Subcutaneous abdominal adipose tissue (tissue), 5 donors: Measurements from ENCODE around the gene SLC26A11.
"Not testable (repeated sequence)": the region's sequence is repeated elsewhere in the genome, so short reads cannot be mapped to it uniquely, and the experiment has no call there.

Source experiments
- H3K27ac ChIP-seq: one replicate; pipeline ENCODE4 v1.7.0; 2013; ENCODE audit warnings: low read depth, mild to moderate bottlenecking, inconsistent platforms, low read length, moderate library complexity
- H3K27me3 ChIP-seq, 5 donors: one replicate each; pipeline ENCODE4 v1.7.0; 2013; ENCODE audit warnings: low read length in 5 of 5, inconsistent platforms in 1 of 5; ENCODE audit not compliant: control insufficient read depth in 5 of 5, insufficient read depth in 4 of 5
- H3K36me3 ChIP-seq, 5 donors: one replicate each; pipeline ENCODE4 v1.7.0; 2013; ENCODE audit warnings: low read length in 5 of 5; ENCODE audit not compliant: control insufficient read depth in 5 of 5, insufficient read depth in 5 of 5
- H3K4me1 ChIP-seq, 5 donors: one replicate each; pipeline ENCODE4 v1.7.0; 2013; ENCODE audit warnings: low read length in 5 of 5, mild to moderate bottlenecking in 3 of 5, moderate library complexity in 1 of 5; ENCODE audit not compliant: control insufficient read depth in 5 of 5, insufficient read depth in 5 of 5
- H3K4me3 ChIP-seq, 5 donors: one replicate each; pipeline ENCODE4 v1.7.0; 2013; ENCODE audit warnings: low read length in 5 of 5, low read depth in 1 of 5
- H3K9ac ChIP-seq, 5 donors: one replicate each; pipeline ENCODE4 v1.7.0; 2013; ENCODE audit warnings: low read length in 5 of 5, mild to moderate bottlenecking in 4 of 5, moderate library complexity in 3 of 5
- H3K9me3 ChIP-seq, 5 donors: one replicate each; pipeline ENCODE4 v1.7.0; 2013; ENCODE audit warnings: low read length in 5 of 5; ENCODE audit not compliant: control insufficient read depth in 5 of 5
- donor health status: healthy.
- donor health status: healthy.
- donor health status: healthy.
- donor health status: healthy.
- donor health status: healthy.

SLC26A11 gene

DNA sequence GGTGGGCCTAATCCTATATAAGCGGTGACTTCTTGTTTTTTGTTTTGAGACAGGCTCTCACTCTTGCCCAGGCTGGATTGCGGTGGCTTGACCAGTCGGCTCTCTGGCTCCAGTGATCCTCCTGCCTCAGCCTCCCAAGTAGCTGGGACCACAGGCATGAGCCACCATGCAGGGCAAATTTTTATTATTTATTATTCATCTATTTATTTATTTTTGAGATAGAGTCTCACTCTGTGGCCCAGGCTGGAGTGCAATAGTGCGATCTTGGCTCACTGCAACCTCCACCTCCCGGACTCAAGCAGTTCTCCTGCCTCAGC, 35.8 kb downstream of the SLC26A11 start:
- peaks cover 0 to 18% (median 12%) of the 10 kb centered on the region in 5 donors for H3K36me3 ChIP-seq
- H3K4me3 ChIP-seq: no peak overlapping the region
- H3K27me3 ChIP-seq: no peaks in the 10 kb centered on the region
- peaks cover 2 to 25% (median 12%) of the 10 kb centered on the region in 5 donors for H3K4me1 ChIP-seq
- H3K9me3 ChIP-seq: no peaks in the 10 kb centered on the region
- H3K27ac ChIP-seq: no peak overlapping the region
- H3K9ac ChIP-seq: no peak overlapping the region

DNA sequence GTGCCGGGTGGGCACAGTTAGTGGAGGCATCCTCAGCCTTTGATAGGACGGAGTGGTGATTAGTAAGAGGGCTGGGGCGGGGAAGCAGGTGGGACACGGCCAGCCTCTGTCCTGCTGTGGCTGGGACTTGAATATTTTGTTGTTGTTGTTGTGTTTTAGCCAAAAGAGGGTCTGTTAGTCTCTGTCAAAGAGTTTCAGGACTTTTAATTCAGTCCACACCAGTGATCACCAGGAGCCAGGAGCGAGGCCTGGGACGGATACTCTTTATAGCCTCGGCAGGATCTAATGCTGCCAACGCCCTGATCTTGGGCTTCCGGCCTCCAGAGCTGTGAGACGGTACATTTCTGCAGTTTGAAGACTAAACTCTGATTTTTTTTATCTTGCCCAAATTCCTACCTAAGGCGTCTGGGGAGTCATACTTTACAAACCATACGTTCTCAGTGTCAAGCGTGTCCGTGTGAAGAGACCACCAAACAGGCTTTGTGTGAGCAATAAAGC, 37.5 kb downstream of the SLC26A11 start:
- H3K27ac ChIP-seq: no peak overlapping the region
- no peak overlapping the region for H3K9ac ChIP-seq
- H3K27me3 ChIP-seq: no peaks in the 10 kb centered on the region
- no peaks in the 10 kb centered on the region for H3K9me3 ChIP-seq
- H3K36me3 ChIP-seq: peaks cover 0 to 6% (median 2%) of the 10 kb centered on the region in 5 donors
- H3K4me1 ChIP-seq: peaks cover 2 to 42% (median 27%) of the 10 kb centered on the region in 5 donors
- no peak overlapping the region for H3K4me3 ChIP-seq

DNA sequence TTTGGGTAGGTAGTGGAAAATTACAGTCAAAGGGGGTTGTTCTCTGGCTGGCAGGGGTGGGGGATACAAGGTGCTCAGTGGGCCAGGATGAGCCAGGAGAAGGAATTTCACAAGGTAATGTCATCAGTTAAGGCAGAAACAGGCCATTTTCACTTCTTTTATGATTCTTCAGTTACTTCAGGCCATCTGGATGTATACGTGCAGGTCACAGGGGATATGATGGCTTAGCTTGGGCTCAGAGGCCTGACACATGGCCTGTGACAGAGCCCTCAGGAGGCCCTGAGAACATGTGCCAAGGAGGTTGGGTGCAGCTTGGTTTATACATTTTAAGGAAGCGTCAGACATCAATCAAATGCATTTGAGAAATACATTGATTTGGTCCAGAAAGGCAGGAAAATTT, 38.1 kb downstream of the SLC26A11 start:
- H3K27ac ChIP-seq, H3K9ac ChIP-seq, H3K4me3 ChIP-seq, H3K27me3 ChIP-seq, H3K9me3 ChIP-seq, H3K36me3 ChIP-seq: not testable (repeated sequence)
- H3K4me1 ChIP-seq: peaks cover 6 to 47% (median 32%) of the 10 kb centered on the region in 5 donors

DNA sequence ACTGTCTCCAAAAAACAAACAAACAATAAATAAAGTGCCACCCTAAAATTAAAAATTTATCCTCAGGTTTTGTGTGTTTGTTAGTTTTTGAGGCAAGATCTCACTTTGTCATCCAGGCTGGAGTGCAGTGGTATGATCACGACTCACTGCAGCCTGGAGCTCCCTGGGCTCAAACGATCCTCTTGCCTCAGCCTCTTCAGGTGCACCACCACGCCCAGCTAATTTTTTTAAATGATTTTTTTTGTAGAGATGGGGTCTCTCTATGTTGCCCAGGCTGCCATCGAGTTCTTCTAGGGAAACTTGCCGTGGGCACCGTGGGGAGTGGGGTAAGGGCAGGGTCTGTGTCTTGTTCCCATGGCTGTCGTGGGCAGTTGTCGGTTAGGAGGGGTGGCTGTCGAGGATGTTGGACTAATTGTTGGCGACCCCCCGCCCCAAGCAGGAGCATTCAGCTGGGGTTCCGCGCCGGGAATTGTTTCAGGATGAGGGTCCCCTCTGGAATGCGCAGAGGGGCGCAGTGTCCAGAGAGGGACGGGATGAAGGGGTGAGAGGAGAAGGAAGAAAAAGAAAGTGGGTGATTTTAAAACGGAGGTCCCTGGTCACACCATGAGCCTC, 39.3 kb downstream of the SLC26A11 start:
- Histone ChIP-seq H3K27me3 (no peaks in the 10 kb centered on the region), H3K27ac (peak overlapping the region; percentile 79), H3K4me3 (peak overlapping the region; percentile 55 to 74 (median 62)), H3K9me3 (no peaks in the 10 kb centered on the region), H3K4me1 (peaks cover 8 to 51% (median 42%) of the 10 kb centered on the region in 5 donors), H3K9ac (peak overlapping the region in 4 of 5 donors; percentile 64 to 74 (median 70)), H3K36me3 (peaks cover 0 to 2% (median 0%) of the 10 kb centered on the region in 5 donors)

DNA sequence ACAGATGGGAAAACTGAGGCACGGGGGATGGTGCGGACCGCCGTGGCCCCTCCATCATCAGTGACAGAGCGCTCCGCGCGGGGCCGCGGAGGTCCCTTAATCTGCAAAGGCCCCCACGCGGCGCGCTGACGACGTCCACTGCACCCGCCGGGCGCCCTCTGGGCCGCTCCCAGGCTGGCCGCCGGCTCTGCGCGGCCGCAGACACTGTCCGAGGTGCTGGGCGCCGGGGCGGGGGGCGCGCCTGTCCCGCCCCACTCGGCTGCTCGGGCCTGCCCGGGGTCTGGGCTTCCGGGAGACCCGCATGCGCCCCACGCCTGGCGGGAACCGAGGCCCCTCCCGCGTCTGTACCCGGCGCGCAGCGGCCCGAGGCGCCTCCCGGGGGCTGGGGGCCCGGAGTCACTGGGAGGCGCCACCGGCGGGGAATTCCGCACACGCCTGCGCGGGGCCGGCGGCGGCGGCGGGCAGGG, 39.9 kb downstream of the SLC26A11 start:
- Histone ChIP-seq H3K9me3 (no peaks in the 10 kb centered on the region), H3K27me3 (no peaks in the 10 kb centered on the region), H3K36me3 (peaks cover 0 to 4% (median 0%) of the 10 kb centered on the region in 5 donors), H3K4me3 (peak overlapping the region; percentile 55 to 74 (median 62)), H3K9ac (peak overlapping the region in 4 of 5 donors; percentile 64 to 74 (median 70)), H3K27ac (peak overlapping the region; percentile 79), H3K4me1 (peaks cover 6 to 50% (median 42%) of the 10 kb centered on the region in 5 donors)

DNA sequence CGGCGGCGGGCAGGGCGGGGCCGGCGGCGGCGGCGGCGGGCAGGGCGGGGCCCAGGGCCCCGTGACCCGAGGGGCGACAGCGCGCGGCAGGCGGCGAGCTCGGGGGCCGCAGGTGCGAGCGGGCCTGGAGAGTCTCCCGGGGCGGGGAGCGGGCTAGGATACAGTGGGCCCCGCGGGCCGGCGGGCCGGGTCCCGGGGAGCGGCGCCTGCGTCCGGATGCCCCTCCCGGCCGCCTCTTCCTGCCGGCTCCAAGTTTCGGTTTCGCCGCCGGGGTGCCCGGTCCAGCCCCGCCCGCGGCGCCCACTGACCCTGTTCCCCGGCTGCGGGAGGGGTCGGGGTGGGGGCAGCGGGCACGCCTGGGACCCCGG, 40.5 kb downstream of the SLC26A11 start, which contains the start of gene RNF213:
Gene RNF213, plus strand, starts transcription at position 62 of the 368 bp plus-strand sequence. CDS start 2,830 bp downstream, outside the sequence.
- H3K4me1 ChIP-seq: peaks cover 6 to 53% (median 42%) of the 10 kb centered on the region in 5 donors
- H3K27me3 ChIP-seq: no peaks in the 10 kb centered on the region
- no peaks in the 10 kb centered on the region for H3K9me3 ChIP-seq
- peak within 1 kb of the TSS; percentile 91 for H3K27ac ChIP-seq
- peak within 1 kb of the TSS; percentile 19 to 87 (median 85) for H3K9ac ChIP-seq
- peak within 1 kb of the TSS; percentile 74 to 93 (median 85) for H3K4me3 ChIP-seq
- peaks cover 0 to 10% (median 5%) of the 10 kb centered on the region in 5 donors for H3K36me3 ChIP-seq

DNA sequence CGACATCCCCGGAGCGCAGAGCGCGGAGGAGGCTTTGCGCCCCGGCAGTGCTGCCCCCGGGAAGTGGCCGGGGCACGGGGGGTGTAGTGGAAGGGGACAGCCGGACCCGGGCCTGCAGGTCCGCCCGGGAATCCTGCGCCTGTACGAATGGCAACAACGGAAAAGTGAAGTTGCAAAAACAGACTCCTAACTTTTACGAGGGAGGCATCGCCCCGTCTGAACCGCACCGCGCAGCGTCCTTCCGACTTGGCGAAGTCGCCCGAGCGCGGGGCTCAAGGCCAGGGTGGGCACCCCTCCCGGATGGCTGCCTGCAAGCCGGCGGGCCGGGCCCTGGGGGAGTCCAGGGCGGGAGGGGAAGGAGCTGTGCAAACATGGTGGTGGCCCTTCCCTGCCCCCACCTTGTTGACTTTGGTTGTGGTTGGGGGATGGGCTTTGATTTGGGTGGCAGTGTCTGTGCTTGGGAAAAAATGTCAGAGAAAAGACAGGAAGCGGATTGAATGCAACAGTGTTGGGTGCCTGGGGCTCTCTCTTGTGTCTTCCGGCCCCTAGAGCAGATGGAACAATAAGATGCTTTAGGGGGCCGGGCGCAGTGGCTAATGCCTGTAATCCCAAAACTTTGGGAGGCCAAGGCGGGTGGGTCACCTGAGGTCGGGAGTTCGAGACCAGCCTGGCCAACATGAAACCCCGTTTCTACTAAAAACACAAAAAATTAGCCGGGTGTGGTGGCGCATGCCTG, 41.1 kb downstream of the SLC26A11 start:
- Histone ChIP-seq H3K4me1 (peaks cover 6 to 53% (median 42%) of the 10 kb centered on the region in 5 donors), H3K27ac (peak overlapping the region; percentile 91), H3K9me3 (no peaks in the 10 kb centered on the region), H3K9ac (peak overlapping the region; percentile 19 to 87 (median 85)), H3K4me3 (peak overlapping the region; percentile 74 to 93 (median 85)), H3K36me3 (peaks cover 0 to 15% (median 8%) of the 10 kb centered on the region in 5 donors), H3K27me3 (no peaks in the 10 kb centered on the region)

DNA sequence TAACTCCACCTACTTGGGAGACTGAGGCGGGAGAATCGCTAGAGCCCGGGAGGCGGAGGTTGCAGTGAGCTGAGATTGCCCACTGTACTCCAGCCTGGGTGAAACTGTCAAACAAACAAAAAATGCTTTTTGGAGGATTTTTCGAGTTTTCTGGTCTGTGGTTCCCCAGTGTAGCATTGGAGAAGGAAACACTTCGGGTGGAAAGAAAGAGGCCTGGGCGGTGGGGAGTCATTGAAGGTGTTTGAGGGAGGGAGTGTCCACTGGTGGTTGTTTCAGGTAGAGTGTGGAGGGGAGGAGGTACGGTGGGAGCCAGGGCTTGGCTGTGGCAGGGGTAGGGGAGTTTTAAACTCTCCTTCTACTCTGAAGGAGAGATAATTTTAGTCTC, 41.7 kb downstream of the SLC26A11 start:
- peaks cover 0 to 17% (median 10%) of the 10 kb centered on the region in 5 donors for H3K36me3 ChIP-seq
- no peaks in the 10 kb centered on the region for H3K27me3 ChIP-seq
- H3K9ac ChIP-seq: peak overlapping the region in 4 of 5 donors; percentile 57 to 87 (median 84)
- peaks cover 6 to 53% (median 42%) of the 10 kb centered on the region in 5 donors for H3K4me1 ChIP-seq
- H3K27ac ChIP-seq: peak overlapping the region; percentile 91
- no peaks in the 10 kb centered on the region for H3K9me3 ChIP-seq
- H3K4me3 ChIP-seq: peak overlapping the region; percentile 74 to 93 (median 85)

DNA sequence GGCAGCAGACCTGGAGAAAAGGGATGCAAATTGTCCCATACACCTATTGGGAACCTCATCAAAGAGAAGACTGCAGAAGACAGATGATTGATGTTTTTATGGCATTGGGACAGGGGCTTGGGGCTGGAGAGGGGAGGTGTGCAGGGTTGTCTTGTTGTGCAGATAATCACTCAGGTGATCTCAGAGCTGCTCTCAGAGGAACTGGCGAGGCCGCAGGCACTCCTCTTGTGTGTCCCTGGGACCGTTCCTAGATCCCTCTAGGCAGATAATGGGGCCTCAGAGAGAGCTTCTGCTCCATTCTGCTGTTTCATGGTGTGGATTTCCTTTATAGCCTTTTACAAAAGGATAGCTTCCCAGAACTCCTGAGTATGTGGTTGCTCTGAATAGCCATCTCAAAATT, 42.1 kb downstream of the SLC26A11 start:
- Histone ChIP-seq H3K4me1 (peaks cover 6 to 53% (median 42%) of the 10 kb centered on the region in 5 donors), H3K4me3 (peak overlapping the region in 4 of 5 donors; percentile 82 to 93 (median 86)), H3K27me3 (no peaks in the 10 kb centered on the region), H3K36me3 (peaks cover 0 to 17% (median 11%) of the 10 kb centered on the region in 5 donors), H3K9me3 (no peaks in the 10 kb centered on the region), H3K27ac (peak overlapping the region; percentile 91), H3K9ac (peak overlapping the region in 3 of 5 donors; percentile 57 to 87 (median 84))
